ENCODE results near the gene CDCP2.

CDCP2 gene

DNA sequence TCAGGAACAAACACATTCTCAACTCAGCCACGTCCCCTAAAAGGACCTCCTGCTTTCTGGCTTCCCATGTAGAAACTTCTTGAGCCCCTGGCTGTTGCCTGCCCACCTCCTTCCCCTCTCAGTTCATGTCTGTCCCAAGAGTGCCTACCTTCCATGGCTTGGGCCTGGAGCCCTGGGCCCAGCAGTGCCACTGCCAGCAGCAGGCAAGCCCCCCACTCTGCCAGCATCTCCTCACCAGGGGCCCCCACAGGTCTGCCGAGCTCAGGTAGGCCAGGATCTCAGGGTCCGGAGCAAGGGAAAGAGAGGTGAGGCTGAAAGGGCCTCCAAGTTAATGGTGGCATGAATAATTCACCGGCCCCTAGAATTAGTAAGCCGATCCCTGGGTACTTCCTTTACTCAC, at the start of gene CDCP2:
Gene CDCP2 (minus strand): TSS at position 305 of the 400 bp plus-strand sequence. CDS start 78 bp downstream, at position 227.
- DNase-seq (ENCODE audit: low spot score) = no peak

DNA sequence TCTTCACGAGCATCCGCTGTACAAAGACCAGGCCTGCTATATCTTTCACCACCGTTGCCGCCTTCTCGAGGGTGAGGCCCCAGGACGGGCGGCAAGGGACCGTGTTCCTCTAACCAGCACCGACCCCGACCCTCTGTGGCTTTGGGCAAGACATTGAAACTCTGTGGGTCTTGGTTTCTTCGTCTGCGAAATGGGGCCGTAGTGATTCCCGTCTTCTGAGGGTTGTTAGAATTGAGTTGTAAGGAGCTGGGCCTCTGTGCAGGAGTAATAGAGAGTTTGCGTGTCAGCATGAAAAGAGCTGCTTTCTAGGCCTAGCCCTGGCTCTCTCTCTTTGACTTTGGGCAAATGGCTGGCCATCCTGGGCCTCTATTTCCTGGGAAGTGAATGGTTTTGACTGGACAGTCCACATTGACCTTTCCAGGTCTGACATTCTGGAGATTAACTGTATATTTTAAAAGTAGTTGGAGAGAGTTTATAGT, 47.8 kb upstream of the CDCP2 start:
- DNase-seq (ENCODE audit: low spot score) = no peak

DNA sequence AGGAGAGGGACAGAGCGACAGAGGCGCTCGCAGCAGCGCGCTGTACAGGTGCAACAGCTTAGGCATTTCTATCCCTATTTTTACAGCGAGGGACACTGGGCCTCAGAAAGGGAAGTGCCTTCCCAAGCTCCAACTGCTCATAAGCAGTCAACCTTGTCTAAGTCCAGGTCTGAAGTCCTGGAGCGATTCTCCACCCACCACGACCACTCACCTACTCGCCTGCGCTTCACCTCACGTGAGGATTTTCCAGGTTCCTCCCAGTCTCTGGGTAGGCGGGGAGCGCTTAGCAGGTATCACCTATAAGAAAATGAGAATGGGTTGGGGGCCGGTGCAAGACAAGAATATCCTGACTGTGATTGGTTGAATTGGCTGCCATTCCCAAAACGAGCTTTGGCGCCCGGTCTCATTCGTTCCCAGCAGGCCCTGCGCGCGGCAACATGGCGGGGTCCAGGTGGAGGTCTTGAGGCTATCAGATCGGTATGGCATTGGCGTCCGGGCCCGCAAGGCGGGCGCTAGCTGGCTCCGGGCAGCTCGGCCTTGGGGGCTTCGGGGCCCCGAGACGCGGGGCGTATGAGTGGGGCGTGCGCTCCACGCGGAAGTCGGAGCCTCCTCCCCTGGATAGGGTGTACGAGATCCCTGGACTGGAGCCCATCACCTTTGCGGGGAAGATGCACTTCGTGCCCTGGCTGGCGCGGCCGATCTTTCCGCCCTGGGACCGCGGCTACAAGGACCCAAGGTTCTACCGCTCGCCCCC, 47.1 kb upstream of the CDCP2 start, which contains the start of the genes CYB5RL and MRPL37:
Gene CYB5RL (minus strand): TSS at position 266 of the 754 bp plus-strand sequence. CDS start 4,414 bp downstream, outside the sequence.
Gene MRPL37 (plus strand): TSS at position 403 of the 754 bp plus-strand sequence. CDS start 77 bp downstream, at position 480.
- DNase-seq (ENCODE audit: low spot score) = peak; percentile 100

DNA sequence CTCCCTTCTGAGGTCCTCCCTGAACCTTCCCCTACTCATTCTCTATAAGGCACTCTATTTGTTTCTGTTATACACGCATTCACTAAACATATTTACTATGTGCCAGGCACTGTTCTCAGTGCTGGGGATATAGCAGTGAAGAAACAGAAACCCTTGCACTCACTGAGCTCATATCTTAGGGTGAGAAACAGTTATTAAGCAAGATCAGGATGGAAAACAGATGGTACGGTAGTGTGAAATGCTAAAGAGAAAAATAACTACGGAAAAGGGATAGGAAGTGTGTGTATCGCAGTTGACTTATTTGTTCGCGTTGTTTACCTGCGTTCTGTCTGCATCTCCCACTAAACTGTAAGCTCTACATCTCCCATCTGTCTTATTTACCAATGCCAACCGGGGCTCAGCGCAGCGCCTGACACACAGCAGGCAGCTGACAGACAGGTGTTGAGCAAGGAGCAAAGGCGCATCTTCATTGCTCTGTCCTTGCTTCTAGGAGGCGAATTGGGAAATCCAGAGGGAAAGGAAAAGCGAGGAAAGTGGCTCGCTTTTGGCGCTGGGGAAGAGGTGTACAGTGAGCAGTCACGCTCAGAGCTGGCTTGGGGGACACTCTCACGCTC, 46.5 kb upstream of the CDCP2 start:
- peak; percentile 48 for DNase-seq (ENCODE audit: low spot score)

DNA sequence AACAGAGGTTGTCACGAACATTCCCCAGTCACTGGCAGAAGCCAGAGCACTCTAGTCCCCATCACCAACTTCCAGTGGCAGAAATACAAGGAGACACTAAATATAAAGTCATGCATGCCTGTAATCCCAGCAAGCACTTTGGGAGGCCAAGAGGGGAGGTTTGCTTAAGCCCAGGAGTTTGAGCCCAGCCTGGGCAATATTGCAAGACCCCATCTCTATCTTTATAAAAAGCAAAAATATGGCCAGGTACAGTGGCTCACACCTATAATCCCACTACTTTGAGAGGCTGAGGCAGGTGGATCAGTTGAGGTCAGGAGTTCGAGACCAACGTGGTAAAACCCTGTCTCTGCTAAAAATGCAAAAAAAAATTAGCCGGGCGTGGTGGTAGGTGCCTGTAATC, 40.7 kb upstream of the CDCP2 start:
- DNase-seq (ENCODE audit: low spot score) = no peak

DNA sequence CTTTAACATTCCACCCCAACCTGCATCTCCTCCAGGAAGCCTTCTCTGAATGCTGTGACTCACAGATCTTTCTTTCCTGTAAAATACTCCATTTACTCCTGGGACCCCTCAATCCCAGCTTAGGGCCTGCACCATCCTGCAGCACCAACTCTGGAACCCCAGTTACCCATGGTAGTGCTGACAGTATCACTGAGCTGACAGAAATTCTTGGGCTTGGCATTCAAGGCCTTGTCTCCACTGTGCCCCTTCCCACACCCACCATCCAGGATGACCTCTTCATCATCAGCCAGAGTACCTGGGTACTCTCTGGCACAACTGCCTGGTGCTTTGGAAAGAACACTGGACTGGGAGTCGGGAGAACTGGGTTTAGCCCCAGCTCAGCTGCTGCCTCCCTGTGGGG, 38.7 kb upstream of the CDCP2 start:
- no peak for DNase-seq (ENCODE audit: low spot score)

- DNase-seq (ENCODE audit: low spot score) = no peak
Observed at GRCh38 chr1:54190526-54190925, 37.7 kb upstream of the CDCP2 start.

DNA sequence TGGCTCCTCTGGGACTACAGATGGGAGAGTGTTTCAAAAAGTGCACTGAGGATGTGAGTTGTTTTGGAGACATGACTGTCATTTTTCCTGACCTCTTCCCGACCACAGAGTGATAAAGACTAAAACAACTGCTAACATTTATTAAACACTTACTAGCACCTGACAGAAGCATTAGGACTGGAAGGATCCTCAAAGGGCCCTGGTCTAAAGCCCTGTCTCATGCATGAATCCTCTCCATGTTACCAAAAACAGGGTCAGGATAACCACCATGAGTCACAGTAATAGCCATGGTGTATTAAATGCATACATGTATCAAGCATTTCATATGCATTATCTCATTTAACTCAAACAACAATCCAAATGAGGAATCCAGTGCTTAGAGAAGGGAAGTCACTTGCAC, 35.5 kb upstream of the CDCP2 start:
- no peak for DNase-seq (ENCODE audit: low spot score)

DNA sequence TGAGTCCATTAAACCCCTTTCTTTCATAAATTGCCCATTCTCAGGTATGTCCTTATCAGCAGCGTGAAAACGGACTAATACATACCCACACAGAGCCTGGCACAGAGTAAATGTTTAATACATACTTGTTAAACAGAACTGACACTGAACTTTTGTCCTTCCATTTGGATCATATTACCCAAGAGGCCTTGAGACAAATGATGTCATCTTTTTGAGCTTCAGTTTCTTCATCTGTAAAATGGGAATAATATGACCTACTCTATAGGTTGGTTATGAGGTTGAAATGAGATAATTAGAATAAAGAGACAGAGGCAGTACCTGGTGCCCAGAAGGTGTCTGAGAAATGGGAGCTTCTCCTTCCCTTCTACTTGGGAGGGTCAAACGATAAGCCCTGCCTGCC, 33.3 kb upstream of the CDCP2 start:
- no peak for DNase-seq (ENCODE audit: low spot score)

DNA sequence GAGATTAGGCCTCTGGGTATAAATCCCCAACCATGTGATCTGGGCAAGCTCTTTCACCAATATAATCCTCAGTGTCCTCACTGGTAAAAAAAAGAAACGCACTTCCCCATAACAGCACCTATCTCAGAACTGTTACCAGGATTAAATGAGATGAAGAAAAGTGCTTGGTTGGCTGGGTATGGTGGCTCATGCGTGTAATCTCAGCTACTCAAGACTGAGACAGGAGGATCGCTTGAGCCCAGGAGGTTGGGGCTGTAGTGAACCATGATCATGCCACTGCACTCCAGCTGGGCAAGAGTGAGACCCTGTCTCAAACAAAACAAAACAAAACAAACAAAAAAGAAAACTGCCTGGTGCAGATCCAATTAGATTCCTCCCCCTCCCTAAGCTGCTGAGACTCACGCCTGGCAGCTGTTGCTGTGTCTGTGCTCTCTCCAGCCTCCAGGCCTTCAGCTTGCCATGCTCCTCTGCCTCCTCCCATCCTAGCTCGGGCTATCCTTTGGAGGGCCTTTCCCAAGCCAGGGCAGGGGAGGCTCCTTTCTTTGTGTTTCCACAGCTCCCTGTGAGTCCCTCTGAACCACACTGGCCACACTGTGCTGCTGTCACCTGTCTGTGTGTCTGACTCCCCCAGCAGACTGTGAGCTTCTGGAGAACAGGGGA, 28.0 kb upstream of the CDCP2 start:
- DNase-seq (ENCODE audit: low spot score) = no peak

DNA sequence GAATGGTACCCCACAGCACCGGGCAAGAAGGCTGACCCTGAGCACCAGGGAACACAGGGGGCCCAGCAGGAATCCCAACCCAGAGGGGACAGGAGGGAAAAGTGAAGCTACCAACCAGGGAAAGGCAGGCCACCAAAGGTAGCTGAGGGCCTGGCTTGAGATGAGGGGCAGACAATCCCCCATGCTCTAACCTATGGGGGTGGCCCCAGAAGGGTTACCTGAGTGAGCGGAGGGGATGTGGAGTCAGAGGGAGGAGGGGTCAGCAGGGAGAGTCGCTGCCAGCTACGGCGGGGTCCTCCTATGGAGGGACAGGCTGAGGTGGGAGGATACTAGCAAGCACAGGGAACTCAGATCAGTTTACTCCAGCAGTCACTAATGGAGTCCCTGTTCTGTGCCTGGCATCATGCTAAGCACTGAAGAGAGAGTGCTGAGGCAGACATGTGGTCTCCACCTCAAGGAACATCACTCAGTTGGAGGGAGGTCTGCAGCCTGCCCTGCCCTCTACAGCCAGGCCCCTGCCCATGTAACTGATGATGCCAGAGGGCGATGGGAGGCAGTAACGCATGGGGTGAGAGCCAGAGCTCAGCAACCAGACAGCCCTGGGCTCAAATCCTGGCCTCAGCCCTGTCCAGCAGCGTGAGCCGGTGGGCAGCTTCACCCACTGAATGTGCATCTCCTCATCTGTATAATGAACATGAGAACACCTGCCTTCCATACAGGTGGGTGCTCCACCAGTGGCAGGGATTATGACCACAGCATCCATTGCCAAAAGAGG, 25.7 kb upstream of the CDCP2 start:
- no peak for DNase-seq (ENCODE audit: low spot score)

GRCh38 chr1:54177726-54178125, 24.9 kb upstream of the CDCP2 start:
- DNase-seq (ENCODE audit: low spot score) = no peak

DNA sequence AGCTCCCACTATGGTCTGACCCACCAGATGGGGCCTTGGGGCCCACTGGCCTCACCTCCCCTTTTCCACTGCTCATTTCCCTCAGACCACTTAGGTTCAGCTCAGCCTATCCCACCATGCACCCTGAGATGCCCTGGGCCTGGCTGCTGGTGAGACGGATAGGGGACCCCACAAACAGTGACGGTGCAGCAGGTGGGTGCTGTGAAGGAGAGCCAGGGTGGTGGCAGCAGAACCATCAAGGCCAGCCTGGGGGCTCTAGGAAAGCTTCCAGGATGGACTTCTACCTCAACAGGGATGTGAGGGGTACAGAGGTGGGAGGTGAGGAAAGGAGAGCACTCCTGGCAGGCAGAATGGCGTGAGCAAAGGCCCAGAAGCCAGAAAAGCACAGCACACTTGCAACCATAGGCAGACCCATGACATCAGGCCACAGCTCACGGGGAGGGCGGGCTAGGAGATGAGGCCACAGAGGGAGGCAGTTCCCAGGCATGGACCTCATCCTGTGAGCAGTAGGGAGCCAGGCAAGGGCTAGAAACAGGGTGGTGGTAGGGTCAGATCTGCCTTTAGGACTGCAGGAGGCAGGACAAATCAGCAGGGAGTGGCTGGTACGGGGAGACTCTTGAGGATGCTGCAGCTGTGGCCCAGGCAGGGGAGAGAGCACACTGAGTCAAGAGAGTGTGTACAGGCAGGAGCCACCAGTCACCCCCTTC, 24.0 kb upstream of the CDCP2 start:
- DNase-seq (ENCODE audit: low spot score) = no peak

DNA sequence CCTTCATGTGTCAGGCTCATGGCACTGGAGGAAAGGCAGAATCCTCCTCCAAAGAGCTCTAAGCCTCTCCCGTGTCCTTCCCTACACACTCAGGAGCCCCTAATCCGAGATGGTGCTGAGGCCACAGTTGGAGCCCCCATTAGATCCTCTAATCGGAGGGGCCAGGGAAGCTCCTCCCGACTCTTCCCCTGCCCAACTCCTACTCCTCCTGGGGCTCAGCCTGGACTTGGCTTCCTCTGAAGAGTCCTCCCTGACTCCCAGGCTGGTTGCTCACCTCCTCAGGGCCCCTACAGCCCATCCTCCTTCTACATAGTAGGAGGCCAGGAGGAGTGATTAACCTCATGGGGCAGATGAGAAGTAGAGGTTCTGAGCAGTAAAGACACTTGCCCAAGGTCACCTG, 21.3 kb upstream of the CDCP2 start:
- DNase-seq (ENCODE audit: low spot score) = no peak

GRCh38 chr1:54173681-54174080, 20.9 kb upstream of the CDCP2 start:
- DNase-seq (ENCODE audit: low spot score) = no peak

DNA sequence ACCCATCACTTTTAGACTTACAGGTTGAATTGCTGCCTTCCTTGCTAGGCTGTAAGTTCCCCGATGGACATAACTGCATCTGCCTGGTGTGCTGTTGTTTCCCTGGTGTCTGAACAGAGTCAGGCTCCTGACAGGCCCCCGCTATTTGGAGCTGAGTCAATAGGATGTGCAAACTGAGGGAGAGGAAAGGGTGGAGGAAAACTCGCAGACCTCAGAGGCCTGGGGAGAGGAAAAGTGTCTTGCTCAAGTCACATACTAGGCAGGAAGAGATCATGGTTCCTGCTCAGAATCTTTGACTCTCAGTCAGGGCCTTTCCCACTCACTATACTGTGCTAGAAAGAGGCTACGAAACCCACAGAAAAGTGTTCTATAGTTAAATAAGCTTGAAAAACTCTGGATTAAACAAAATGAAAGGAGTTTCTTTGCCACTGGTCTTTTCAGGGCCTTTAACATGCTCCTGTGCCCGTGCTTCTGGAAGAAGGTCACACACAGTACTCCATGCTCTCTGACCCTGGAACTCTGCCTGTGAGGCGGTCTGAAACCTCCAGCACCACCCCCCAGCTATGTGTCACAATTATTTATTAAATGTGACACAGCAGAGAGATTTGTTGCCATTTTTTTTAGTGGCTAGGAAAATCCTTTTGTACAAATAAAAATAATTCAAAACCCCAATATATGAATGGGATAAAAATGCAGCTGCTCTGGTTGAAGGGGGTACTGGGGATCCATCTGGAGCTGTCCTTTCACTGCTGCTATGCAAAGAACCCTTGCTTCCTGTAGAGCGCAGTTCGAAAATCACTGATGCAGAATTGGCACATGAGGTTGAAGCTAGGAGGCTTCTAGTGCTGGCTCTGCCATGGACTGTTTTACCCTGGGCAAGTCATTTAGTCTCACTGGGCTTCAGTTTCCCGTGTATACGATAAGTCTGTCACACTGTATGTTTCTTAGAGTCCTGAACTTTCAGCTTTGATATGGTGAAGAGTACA, 20.1 kb upstream of the CDCP2 start:
- DNase-seq (ENCODE audit: low spot score) = no peak

DNA sequence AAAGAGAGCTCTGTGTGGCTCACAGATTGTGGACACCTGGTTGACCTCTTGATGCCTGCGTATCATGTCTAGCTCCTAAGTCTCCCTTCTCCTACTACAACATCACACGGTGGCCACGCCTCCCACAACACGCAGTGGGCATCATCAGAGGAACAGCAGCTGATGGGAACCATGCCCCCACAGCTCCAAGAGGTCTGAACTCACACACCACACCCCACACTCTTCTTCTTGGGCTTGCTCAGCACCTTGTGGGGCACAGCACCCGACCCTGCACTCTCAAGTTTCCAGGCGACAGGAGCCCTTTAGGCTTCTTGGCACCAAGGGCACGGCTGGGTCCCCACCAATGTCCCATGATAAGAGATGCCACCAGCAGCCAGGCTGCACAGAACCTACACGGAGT, 18.8 kb upstream of the CDCP2 start:
- DNase-seq (ENCODE audit: low spot score) = no peak

GRCh38 chr1:54171016-54171415, 18.2 kb upstream of the CDCP2 start:
- DNase-seq (ENCODE audit: low spot score) = no peak

GRCh38 chr1:54169068-54169467, 16.3 kb upstream of the CDCP2 start:
- no peak for DNase-seq (ENCODE audit: low spot score)

All from iPS-NIHi11 (cell line).